GM15510 (cell line): ENCODE measurements around the gene MCU.
A peak's percentile ranks its signal among the peaks of the same experiment; 100 is the strongest.

Experiments
- POLR2A ChIP-seq: IDR thresholded peaks from 3 replicates; pipeline ENCODE4 v1.6.1; 2011; ENCODE audit warnings: borderline replicate concordance; ENCODE audit not compliant: insufficient read length; ENCODE audit errors: extremely low read depth

MCU gene, protein sequence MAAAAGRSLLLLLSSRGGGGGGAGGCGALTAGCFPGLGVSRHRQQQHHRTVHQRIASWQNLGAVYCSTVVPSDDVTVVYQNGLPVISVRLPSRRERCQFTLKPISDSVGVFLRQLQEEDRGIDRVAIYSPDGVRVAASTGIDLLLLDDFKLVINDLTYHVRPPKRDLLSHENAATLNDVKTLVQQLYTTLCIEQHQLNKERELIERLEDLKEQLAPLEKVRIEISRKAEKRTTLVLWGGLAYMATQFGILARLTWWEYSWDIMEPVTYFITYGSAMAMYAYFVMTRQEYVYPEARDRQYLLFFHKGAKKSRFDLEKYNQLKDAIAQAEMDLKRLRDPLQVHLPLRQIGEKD

DNA sequence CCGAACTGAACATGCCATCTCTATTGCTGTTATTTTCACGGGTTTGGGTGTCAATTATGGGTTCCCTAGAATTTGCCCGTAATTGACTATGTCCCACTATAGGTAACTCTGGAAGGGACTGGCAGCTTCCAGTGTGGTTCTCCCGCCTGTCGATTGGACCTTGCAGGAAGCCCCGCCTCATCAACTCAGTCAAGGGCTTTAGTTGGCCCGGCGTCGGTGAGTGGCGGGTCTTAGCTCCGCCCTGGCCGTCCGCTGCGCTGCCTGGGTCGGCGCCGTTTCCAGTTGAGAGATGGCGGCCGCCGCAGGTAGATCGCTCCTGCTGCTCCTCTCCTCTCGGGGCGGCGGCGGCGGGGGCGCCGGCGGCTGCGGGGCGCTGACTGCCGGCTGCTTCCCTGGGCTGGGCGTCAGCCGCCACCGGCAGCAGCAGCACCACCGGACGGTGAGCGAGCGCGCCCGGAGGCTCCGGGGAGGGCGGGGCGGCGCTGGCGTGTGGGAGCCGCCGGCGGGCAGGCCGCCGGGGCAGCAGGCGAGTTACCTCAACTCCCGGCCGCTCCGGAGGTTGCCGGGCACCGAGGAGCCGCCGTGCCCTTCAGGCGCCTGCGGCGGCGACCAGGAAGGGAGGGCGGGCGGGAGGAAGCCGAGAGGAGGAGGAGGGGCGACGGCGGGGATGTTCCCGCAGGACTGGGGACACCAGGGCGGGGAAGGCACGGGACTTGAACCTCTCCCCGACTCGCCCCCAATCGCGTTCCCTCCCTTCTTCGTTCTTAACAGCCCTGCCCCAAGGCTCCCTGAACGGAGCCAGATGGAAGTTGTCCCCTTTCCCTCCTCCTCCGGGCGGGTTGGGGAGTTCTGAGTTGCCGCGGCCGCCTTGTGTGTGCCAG, at the start of gene MCU:
Gene MCU (plus strand): TSS at position 281 of the 881 bp plus-strand sequence. CDS start 9 bp downstream, at position 290.
- TF ChIP-seq POLR2A, result peak; percentile 91

DNA sequence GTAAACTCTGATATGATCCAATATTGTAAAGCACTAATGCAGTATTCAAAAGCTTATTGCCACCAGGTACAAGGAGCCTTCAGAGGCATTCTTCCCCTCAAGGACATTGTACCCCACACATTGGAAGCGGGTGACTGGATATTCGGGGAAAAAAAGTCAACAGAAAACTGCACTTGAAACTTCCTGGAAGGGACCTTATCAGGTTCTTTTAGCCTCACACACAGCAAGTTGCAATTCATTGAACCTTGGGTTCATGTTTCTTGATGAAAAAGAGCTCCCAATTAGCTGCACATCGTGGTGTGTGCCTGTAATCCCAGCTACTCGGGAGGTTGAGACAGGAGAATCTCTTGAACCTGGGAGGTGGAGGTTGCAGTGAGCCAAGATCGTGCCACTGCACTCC, 49.6 kb upstream of the MCU start:
- TF ChIP-seq POLR2A, result no peak

DNA sequence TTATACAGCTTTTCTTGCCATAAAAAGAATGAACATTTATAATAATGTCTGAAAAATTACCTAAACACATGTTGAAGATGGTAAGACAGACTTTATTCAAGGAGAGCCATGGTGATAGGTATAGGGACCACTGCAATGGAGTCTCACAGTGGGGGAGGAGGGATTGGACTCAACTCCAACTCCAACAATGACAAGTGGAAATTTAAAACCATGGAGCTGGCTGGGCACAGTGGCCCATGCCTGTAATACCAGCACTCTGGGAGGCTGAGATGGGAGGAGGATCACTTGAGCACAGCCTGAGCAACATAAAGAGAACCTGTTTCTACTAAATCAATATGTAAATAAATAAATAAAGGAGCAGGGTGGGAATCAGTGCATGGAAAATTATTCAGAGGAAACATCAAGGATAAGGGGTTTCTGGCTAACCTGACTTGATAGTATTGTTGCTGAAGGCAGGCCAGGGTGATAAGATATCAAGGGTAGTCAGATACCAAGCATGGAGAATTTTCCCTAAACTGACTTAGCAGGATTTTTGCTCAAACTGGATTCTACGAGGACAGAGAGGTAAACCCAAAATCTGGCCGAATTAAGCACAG, 46.6 kb upstream of the MCU start:
- no peak for TF ChIP-seq POLR2A

DNA sequence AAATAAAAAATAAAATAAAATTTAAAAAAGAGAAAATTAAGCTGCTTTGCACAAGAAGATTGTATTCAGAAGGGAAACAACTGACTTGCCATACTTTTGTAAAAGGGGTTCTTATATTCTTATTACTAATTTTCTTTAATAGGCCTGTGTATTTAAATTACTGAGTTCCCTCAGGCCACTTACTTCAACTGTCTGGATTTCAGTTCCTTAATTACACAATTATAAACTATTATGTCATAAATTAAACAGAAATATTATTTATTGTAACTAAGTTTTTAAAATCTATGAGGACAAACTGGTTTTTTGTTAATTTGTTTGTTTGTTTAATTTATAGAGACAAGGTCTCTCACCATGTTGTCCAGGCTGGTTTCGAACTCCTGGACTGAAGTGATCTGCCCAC, 43.6 kb upstream of the MCU start:
- no peak for TF ChIP-seq POLR2A

DNA sequence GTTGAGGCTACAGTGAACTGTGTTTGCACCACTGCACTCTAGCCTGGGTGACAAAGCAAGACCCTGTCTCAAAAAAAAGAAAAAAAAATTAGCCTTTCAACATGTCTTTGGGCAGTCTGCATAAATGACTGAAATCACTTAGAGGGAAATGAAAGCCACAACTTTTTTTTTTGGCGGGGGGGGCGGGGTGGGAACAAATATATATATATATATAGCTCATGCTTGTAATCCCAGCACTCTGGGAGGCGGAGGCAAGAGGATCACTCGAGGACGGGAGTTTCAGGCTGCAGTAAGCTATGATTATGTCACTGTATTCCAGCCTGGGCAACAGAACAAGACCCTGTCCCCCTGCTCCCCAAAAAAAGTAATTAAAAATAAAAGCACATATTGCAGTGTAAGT, 42.7 kb upstream of the MCU start:
- no peak for TF ChIP-seq POLR2A

DNA sequence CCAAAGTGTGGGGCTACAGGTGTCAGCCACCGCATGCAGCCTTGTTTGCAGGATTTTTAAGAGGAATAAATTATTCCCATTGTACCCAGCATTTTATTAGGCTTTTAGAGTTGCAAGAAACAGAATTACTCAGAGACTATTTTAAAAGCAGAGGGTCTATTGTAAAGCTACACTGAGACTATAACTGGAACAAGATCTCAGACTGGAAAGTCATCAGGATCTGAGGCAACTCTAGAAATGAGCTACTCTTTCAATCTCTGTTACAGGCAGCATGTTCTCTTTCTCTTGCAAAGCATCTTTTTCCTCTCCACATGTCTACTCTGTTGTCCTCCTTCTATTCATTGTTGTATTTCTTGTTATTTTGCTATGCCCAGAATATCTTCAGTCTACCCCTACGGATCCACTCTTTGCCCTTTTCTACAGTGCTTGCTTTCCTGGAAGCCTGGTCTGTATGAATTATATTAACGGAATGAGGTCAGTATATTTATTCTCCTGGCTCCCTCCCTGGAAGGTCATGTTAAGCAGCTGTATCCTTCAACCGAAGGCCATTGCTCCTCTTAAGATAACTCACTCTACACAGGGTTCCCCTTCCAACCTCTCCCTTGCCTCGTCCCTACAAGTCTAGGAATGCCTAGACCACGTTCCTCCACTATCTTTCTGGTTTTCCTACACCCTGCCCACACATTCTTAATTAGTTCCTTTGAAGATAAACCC, 38.4 kb upstream of the MCU start:
- TF ChIP-seq POLR2A, result no peak

DNA sequence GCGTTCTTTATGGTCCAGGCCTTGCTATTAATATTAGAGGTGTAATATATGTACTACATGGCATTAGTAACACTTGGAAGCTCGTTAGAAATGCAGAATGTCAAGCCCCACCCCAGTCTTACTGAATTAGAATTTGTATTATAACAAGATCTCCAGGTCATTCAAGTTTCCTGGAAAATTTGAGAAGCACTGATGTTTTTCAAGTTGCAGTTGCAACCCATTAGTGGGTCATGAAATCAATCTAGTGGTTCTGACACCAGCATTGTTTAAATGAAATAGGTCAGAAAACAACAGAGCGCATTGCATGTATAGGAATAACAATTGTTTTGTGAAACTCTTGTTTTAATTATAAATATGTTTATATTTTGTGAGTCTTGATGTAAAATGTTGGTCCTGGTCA, 37.2 kb upstream of the MCU start:
- no peak for TF ChIP-seq POLR2A

DNA sequence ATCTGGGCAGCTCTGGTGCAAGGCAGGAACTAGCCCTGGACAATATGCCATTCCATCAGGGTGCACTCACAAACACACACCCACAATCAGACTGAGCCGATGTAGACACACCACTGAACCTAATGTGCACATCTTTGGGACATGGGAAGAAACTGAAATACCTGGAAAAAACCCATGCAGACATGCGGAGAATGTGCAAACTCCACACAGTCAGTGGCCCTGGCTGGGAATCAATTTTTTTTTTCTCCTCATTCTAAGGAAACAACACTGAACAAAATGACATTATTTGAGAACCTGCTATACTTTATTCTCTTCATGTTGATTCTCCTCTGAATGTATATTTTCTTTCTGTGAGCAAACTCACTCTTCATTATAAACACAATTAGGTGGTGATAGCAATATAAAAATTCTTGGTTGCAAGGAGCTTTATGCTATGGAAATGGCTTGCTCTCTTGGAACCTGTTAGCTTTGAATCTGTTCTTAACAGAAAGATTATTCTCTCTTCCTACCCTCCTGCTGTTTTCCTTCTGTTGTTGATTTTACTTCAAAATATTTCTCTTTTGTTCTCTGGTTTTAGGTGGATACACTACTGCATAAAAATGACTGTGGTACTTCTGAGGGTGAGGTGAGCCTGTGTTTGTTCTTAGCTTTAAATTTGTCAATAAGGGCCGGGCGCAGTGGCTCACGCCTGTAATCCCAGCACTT, 33.1 kb upstream of the MCU start:
- TF ChIP-seq POLR2A, result no peak

DNA sequence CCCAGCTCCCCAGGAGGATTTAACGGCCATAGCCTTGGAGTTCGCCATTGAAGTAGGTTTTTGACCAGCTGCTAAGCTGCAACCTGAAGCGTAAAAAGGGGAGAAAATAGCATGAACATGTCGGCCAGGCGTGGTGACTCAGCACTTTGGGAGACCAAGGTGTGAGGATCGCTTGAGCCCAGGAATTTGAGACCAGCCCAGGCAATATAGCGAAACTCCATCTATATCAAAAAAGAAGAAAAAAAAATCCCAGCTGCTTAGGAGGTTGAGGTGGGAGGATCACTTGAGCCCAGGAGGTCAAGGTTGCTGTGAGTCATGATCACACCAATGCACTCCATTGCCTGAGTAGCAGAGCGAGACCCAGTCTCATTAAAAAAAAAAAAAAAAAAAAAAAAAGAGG, 32.2 kb upstream of the MCU start:
- TF ChIP-seq POLR2A, result no peak

DNA sequence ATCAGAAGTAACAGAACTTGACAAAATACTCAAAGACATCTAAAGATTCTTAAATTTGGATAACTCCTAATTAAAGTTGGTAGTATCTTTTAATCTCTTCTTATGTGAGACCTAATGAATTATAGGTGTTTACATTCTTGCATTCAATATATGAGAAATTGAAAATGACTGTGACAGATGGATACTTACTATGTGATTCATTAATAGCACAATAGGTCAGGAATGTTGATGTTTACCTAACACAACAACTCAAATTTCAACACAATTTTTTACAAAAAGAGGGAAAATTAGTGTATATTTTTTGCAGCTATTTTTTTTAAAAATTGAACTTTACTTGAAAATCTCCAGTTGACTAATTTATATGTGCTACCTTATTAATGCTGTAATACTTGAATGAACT, 31.7 kb upstream of the MCU start:
- TF ChIP-seq POLR2A, result no peak

DNA sequence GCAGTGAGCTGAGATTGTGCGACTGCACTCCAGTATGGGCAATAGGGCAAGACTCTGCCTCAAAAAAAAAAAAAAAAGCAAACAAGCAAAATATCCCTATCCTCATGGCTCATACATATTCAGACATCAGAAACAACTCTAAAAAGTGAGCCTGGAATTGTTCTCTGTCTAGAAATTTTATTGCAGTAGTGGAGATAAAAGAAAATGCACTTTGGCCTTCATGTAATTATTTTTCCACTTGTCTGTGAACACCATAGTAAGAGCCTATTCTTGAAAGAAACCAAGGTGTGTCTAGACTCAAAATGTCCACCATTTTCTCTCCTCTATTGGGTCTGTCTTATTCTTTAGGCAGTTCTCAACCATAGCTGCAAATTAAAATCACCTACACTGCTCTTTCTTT, 30.5 kb upstream of the MCU start:
- TF ChIP-seq POLR2A, result no peak

DNA sequence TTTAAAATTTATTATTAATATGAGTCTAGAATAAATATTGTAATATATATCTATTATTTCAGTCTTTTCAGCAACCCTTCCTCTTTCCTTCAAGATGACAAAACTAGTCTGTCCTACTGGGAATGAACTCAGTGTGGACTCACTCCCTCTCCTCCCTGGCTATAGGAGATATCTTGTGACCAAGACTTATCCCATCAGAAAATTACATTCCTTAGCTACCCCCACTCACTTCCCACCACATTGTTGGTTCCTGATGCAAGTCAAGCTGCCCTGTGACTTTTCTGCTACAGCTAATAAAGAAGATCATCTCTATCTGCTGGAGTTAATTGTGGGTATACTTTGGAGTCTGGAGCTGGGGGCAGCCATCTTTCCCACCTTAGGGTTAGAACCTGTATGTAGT, 28.0 kb upstream of the MCU start:
- no peak for TF ChIP-seq POLR2A

DNA sequence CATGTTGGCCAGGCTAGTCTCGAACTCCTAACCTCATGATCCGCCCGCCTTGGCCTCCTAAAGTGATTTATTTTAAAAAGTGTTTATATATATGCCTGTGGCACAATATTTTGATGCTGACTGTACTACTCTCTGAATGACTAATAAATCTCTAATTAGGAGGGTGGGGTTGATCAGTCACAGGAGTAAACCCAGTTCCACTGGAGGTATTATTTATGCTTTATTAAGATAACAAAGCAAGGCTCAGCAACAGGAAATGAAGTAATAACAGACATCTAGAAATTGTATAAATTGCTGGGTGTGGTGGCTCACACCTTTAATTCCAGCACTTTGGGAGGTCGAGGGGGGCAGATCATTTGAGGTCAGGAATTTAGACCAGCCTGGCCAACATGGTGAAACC, 26.0 kb upstream of the MCU start:
- no peak for TF ChIP-seq POLR2A

DNA sequence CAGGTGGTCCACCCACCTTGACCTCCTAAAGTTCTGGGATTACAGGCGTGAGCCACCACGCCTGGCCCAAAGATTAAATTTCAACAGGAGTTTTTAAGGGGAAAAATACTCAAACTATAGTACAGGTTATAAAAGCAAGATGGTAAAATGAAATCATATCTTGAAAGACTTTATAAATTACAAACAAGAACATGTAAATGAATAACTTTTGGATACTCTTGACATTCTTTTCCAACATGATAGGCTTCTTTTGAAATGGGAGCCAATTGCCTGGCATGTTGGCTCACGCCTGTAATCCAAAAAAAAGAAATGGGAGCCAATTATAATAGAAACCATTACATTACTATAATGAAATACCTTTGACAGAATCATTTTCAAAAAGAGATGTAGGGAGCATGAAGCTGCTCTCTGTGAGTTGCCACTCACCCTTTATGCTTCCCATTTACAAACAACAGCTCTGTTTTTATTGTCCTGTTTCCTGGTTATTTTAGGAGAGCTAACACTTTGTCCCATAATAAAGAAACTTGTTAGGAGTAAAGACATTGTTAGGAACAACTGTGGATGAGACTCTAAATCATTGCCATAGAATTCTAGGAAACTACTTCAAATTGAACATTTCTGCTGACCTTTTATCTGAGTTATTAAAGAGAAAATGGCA, 24.6 kb upstream of the MCU start:
- no peak for TF ChIP-seq POLR2A
